HG02840 (cell line): ENCODE results near the gene GPR156.
"Not testable (repeated sequence)": the region's sequence is repeated elsewhere in the genome, so short reads cannot be mapped to it uniquely, and the experiment has no call there.

Source experiments
- ATAC-seq: cut with Tn5 transposase; IDR thresholded peaks from one replicate; pipeline ENCODE4 v1.9.1; 2021; ENCODE audit warnings: mild to moderate bottlenecking, moderate library complexity, moderate number of reproducible peaks; ENCODE audit not compliant: unreplicated experiment, low FRiP score

GPR156 gene

DNA sequence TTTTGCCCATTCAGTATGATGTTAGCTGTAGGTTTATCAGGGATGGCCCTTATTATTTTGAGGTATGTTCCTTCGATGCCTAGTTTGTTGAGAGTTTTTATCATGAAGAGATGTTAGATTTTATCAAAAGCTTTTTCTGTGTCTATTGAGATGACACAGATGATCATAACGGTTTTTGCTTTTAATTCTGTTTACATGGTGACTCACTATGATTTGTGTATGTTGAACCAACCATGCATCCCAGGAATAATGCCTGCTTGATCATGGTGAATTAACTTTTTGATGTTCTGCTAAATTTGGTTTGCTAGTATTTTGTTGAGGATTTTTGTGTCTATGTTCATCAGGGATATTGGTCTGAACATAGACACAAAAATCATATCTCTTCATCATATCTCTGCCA lies 8.3 kb downstream of the GPR156 start:
- ATAC-seq, result no peak

DNA sequence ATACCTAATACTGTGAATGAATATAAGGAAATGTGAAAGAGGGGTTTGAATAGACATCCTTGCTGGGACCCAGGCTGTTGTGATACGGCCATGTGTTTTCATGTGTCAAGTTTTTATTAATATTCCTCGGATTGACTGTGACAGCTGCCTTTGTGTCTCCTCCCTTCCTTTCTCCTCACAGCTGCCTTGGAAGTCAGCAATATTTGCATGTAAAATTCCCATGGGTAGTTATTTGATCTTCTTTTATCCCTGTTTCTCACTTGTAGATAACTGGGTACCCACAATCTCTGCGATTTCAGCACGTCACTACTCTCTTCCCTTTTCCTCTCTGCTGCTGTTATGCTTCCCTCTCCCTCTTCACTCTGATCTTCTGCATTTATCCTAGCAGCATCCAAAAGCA lies 9.4 kb downstream of the GPR156 start:
- no peak for ATAC-seq

DNA sequence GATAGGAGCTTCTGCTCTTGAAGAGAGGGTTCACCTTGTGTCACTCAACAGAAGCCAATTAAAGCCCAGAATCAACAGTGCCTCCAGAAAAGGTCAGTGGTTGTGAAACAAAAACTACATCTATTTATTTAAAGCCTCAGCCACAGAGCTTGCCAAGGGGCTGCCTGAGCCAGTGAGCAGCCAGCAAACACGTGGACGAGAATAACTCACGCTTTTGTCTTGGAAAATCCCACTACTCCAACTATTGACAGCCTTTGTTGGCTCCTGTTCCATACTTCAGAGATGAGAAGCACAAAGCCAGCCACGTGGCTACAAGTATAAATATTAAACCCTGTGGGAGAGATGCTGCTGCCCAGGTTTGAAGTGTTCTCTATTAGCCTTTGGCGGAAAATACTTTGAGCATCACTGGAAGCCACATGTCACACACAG lies 10.3 kb downstream of the GPR156 start:
- no peak for ATAC-seq

DNA sequence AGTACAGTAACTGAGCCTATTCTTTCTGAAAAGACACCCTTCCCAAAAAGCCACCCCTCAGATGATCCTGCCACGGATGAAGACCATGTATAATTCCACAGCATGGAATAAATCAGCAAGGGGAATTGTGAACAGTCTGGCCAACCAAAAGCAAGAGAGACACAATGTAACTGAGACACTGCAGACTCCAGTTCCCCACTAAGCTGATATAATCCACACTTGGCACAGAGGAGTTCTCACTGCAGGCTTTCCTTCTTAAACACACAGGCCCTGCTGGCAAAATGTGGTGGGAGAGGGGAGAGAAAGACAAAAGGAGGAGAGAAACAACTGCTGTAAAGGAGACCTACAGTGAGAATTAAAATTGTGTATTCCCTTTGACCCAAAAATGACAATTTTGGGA lies 12.7 kb downstream of the GPR156 start:
- no peak for ATAC-seq

DNA sequence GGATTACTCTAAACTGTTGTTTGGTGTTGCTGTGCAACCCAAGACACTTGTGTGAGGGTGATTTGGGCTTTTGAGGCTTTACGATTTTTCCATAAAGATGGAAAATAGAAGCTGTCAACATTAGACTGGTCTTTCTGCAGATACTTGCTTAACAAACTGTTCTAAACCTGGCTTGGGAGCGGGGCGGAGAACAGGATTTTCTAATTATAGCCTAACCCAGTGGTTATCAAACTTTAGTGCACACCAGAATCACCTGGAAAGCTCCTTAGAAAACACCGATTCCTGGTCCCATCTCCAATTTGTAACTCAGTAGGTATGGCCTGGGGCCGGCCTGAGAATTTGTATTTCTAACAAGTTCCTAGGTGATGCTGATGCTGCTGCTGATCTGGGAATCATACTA lies 19.0 kb downstream of the GPR156 start:
- ATAC-seq, result no peak

DNA sequence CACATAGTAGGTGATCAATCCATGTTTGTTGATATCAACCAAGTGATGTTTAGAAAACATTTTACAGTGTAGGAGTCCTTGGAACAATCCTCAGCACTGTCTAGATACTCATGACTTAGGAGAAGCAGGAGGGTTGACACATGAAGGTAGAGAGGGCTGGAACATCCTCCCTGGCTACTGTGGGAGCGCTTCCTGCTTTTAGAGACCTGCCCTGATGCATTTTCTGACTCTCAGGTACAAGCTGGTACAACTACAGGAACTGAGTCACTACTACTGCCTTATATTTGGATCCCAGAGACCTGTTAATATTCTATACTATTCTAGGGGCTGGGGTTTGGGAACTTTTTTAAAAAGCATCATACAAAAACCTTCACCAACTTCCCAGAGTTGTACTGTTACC lies 20.1 kb downstream of the GPR156 start:
- ATAC-seq, result no peak

DNA sequence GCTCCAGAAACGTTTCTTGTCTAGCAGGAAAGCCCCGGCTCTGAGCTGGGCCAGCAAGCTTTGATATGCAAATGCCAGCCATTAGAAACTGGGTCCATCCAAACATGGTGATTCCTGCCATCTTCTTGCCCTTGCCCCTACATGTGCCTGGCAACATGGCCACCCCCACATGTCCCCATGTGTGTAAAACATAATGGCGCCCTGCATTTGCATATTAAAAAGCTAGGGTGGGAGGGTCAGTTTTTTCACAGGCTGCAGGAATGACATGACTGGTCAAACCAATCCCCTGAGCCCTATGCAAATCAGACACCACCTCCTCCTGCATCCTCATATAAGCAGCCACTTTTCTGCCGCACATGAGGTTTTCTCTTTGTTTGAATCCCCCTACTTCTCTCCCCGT lies 21.2 kb downstream of the GPR156 start:
- ATAC-seq, result no peak

DNA sequence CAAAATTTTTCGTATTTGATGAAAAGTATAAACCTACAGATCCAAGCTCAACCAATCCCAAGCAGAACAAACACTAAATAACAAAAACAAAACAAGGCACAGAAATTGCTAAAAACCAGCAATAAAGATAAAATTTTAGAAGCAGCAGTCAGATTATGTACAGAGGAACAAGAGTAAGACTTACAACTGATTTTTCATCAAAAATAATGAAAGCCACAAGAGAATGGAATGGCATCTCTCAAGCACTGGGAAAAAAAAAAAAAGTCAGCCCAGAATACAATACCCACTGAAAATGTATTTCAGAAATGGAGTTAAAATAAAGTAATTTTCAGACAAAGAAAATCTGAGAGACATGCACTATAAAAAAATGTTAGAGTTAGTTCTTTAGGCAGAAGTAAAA lies 27.0 kb downstream of the GPR156 start:
- no peak for ATAC-seq

DNA sequence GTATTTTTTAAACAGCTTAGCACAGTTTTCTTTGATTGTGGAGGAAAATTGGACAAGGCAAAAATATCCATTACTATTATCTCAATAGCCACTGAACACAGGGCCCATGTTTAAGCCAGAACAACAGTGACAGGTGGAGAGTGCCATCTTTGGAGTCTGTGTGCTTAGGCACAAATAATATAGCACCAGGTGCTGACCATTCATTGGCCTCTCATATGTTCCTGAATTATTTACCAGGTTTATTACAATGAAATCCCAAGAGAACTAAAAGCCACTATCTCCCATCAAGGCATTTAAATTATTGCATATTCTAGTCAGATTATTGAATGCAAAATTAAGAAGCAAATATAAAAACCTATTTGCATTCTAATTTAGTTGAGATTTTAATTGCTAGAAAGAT lies 39.6 kb downstream of the GPR156 start:
- no peak for ATAC-seq

DNA sequence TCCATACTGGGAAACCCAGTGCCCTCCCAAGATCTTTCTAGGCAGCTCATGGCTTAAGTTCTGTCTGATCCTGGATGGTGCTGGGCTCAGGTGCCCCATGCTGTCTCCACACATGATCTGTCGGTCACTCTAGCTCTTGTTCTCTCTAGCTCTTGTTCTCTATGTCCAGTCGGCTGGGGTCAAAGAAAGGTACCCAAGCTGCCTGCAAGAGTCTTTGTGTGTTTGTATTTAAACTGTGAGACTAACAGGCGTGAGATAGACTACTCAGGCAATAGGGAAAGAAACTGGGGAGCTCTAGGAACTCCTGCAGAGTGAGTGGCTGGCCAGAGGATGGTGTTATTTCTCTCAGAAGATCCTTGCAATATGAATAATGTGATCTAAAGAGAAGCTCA lies 40.2 kb downstream of the GPR156 start:
- no peak for ATAC-seq

DNA sequence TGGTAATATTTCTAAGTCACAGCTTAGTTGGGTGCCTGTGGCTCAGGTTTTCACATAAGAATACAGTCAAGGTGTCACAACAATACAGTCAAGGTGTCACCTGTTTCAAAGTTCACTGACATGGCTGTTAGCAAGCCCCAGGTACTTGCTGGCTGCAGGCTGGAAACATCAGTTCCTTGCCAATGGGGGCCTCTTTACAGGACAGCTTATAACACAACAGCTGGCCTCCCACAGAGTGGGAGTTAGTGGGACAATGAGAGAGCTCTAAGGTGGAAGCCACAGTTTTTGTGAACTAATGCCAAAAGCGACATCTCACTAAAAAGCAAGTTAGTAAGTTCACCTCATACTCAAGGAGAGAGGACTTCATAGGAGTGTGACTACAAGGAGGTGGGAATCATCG lies 45.4 kb downstream of the GPR156 start:
- ATAC-seq, result no peak

DNA sequence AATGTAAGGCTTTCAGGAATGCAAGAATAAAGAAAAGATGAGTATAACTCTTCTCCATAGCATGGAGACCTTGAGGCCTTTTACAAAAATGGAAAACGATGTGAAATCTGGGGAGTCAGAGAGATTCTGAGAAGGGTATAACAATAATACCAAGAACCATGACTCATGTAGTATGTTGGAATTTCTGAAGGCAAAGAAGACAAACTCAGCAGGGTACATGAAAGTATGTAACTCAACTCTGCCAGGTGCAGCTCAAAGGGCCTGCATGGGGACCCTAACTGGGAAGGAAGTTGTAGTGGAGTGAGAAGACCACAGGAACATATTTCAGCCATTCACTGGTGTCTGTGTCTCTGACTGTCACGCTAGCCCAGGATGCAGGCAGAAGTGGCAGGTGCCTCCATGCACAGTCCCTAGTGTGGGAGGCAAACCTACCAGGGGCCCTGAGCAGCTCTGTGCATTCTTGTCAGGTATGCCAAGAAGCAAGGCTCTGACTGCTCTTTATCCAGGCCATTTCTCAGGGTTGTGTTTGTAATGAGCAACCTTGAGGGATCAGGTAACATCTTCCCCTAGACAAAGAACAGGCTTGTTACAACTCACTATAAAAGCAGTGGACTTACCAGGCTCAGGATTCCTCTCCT lies 57.2 kb downstream of the GPR156 start:
- no peak for ATAC-seq

DNA sequence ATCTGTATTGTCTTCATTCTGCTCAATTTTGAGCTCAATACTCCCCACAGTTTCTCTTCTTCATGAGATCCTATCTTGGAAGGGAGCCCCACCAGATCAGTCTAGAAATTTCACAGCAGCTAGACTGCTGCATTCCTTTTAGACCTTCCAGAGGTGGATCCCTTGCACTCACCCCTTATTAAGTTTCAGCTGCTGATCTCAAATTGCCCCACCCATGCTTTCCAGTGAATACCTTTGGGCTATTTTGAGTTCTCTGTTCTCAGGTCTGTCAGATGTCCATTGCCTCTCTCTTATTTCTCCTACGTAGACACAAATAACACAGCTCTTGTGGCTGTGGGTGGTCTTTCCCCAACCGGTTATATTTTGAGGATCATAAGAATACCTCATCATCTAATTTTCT lies 60.8 kb downstream of the GPR156 start:
- ATAC-seq, result no peak

DNA sequence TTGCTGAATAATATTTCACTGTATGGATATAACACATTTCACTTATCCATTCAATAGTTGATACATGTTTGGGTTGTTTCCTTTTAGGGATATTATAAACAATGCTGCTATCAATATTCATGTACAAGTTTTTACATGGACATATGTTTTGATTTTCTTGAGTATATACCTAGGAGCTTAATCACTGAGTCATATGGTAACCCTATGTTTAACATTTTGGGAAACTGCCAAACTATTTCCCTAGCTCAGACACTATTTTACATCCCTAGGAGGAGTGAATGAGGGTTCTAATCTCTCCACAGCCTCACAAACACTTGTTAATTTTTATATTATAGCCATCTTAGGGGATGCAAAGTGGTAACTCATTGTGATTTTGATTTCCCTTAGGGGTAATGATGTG lies 66.0 kb downstream of the GPR156 start:
- ATAC-seq, result no peak

DNA sequence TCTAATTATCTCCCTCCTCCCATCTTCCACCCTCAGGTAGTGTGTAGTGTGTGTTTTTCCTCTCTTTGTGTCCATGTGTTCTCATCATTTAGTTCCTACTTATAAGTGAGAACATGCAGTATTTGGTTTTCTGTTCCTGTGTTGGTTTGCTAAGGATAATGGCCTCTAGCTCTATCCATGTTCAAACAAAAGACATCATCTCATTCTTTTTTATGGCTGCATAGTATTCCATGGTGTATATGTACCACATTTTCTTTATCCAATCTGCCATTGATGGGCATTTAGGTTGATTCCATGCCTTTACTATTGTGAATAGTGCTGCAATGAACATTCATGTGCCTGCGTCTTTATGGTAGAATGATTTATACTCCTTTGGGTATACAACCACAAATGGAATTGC lies 68.4 kb downstream of the GPR156 start:
- not testable (repeated sequence) for ATAC-seq

DNA sequence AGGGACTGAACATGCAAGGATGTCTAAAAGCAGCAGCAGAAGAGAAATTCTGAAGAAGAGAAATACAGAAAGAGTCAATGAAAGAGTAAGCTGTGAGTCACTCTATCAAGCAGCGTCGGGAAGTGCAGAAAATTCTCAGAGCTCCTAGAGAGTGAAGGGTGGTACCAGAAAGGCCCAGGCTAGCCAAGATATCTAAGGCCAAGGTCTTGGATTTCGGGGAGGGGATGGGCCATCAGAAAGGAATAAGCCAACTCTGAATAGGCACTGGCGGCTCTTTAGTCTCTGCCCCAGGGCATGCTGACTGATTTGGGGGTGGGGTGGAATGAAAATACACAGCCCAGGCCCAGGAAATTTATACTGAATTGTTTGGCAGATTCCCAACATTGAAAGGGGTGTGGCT lies 70.8 kb downstream of the GPR156 start:
- no peak for ATAC-seq

DNA sequence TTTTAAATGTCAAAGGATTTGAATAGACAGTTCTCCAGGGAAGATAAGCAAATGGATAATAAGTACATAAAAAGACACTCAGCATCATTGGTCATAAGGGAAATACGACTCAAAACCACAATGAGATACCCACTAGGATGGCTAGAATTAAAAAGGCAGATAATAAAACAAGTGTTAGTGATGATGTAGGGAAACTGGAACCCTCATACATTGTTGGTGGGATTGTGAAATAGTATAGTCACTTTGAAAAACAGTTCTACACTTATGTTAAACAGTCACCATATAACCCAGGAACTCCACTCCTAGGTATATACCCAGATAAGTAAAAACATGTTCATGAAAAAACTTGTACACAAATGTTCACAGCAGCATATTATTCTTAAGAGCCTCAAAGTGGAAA lies 72.5 kb downstream of the GPR156 start:
- ATAC-seq, result no peak

DNA sequence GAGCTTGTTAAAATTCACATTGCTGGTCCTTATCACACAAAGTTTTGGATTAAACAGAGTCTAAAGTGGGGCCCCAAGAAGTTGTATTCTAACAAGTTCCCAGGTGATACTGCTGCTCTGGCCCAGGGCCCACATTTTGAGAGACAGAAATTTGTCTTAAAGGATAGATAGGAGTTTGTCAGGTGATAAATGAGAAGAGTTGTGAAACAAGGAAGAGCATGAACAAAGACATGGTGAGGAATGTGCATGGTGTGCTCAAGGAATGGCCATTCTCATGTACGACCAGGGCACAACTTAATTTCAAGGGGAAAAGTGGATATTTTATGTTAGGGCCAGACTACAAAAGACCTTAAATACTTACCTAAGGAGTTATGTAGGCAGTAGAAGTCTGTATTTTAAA lies 75.6 kb downstream of the GPR156 start:
- no peak for ATAC-seq

DNA sequence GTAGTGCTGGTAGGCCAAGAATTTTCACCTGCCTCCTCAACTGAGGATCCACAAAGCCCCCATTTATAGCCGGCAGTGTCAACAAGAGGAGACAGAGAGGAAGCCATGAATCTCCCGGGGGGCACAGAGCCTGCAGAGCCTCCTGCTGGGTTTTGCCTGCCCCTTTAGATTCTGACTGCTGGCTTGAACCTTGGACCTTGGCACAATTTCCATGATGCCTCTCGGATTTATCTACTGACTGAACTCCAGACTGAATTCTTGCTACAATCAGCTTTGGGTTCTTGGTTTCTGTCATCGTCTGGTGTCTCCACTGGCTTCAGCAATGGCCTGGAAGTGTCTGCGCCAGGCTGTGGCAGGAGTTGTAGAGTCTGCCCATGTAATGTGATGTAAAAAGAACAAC lies 80.7 kb downstream of the GPR156 start:
- no peak for ATAC-seq

DNA sequence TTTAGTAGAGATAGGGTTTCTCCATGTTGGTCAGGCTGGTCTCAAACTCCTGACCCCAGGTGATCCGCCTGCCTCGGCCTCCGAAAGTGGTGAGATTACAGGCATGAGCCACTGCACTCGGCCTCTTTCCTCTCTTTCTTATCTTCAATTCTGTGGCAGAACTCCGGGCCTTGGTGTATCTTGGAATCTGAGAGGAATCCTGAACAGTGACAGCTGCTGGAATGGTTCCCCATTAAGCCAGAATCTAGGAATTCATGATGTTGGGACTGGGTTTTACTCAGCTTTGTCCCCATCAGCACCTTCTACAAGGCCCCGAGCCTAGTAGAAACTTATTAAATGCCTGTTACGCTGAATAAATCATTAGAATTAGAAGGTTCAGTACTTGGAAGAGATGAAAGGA lies 81.4 kb downstream of the GPR156 start:
- ATAC-seq, result no peak

DNA sequence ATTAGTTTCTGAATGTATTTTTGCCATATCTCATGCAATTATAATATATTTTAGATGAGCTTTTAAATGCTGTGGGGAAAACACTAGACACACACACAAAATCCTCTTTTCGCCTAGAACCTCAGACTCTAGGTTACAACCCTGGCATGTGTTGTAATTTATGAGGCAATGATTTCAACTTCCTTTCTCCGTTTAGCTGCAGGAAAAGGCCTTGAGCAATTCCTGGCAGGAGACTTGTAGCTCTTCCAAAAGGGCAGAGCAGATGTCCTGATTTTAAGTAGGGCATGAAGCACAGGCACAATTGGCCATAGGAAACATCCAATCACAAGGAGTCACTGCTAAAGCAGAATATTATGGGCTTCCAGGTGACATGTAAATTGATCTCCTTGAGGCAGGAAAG lies 82.0 kb downstream of the GPR156 start:
- ATAC-seq, result no peak

DNA sequence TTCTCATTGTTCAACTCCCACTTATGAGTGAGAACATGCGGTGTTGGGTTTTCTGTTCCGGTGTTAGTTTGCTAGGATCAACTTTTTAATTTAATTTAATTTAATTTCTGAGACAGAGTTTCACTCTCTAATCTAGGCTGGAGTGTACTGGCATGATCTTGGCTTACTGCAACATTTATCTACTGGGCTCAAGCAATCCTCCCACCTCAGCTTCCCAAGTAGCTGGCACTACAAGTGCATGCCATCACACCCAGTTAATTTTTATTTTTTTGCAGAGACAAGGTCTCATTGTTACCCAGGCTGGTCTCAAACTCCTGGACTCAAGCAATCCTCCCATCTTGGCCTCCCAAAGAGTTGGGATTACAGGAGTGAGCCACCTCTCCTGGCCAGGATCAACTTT lies 82.7 kb downstream of the GPR156 start:
- ATAC-seq, result no peak
